ENCODE measurements around the gene SLC39A11.

DNA sequence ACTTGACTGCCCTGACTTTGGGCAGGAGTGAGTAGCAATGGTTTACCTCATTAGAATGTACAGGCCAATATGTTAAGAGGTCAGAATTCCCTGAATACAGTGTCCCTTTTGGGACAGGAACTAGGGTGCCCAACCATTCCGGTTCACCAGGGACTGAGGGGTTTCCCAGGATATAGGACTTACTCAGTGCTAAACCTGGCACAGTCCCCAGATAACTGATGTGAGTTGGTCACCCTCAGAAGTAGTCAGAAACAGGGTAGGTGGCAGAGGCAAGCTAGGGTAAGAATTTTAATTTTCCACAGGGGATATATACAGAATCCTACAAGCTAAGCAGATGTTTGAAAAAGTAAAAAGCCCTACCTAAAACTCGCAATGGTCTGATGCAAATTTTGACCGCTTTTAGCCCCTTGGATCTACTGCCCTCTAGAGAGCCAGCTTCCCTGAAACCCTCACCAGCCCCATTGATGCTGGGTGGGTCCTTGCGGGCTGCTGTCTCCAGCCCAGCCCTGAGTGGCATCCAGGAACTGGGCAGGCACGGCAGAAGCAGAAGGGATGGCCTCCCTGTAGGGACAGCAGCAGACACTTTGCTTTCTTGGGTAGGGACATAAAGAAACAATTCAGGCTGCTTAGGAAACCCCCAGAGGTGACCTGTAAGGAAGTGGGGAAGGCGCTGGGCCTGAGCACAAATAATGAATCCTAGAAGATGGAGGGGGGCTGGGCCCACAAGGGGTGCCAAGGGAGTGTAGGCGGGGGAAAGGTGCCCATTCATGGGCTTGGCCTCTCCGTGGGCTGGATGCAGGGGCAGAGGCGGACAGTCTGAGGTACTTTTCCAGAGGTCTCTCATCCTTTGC is 434.8 kb downstream of the SLC39A11 start:
- TF ChIP-seq CTCF (IDR thresholded peaks at IDR 0.05; ENCODE audit: insufficient read depth, low read length) (no peak), POLR2AphosphoS5 (IDR thresholded peaks at IDR 0.05; ENCODE audit: low read depth) (no peak)

All from HL-60 (cell line).